GM12865 (cell line): Measurements from ENCODE around the gene RADIL.
A peak's percentile ranks its signal among the peaks of the same experiment; 100 is the strongest.

Experiments
- DNase-seq: peaks from one replicate; pipeline ENCODE4 v3.0.0; 2010; ENCODE audit warnings: low read depth
- H3K4me3 ChIP-seq: 2 replicates; pipeline ENCODE4 v1.5.1; 2011; ENCODE audit warnings: mild to moderate bottlenecking, low read depth, low read length, control low read depth
- TF ChIP-seq, protein P1 (sequence below): IDR thresholded peaks from 2 replicates; pipeline ENCODE4 v1.5.1; 2011; ENCODE audit warnings: low read length, control low read depth, low read depth, inconsistent platforms; ENCODE audit not compliant: insufficient read depth; ENCODE audit errors: missing control alignments

Gene RADIL

DNA sequence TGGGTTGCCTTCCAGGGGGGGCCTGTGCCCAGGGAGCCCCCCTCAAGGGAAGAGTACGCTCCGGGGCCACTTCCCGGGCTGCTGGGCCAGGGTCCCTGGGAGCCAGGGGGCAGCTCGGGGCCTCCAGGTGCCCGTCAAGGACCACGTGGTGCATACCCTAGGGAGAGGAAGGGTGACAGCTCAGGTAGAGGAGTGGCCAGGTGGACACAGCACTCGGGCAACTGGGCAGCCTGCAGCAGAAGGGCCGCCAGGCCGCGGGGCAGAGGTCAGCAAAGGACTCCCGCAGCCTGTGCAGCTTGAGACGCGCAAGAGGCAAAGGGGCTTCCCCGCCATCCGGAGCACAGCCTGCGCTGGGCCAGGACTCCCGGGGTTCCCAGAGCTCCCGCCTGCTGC lies 81.7 kb downstream of the RADIL start:
- TF ChIP-seq, protein P1, sequence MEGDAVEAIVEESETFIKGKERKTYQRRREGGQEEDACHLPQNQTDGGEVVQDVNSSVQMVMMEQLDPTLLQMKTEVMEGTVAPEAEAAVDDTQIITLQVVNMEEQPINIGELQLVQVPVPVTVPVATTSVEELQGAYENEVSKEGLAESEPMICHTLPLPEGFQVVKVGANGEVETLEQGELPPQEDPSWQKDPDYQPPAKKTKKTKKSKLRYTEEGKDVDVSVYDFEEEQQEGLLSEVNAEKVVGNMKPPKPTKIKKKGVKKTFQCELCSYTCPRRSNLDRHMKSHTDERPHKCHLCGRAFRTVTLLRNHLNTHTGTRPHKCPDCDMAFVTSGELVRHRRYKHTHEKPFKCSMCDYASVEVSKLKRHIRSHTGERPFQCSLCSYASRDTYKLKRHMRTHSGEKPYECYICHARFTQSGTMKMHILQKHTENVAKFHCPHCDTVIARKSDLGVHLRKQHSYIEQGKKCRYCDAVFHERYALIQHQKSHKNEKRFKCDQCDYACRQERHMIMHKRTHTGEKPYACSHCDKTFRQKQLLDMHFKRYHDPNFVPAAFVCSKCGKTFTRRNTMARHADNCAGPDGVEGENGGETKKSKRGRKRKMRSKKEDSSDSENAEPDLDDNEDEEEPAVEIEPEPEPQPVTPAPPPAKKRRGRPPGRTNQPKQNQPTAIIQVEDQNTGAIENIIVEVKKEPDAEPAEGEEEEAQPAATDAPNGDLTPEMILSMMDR: no peak
- H3K4me3 ChIP-seq: no peak overlapping the region
- DNase-seq: no peak

DNA sequence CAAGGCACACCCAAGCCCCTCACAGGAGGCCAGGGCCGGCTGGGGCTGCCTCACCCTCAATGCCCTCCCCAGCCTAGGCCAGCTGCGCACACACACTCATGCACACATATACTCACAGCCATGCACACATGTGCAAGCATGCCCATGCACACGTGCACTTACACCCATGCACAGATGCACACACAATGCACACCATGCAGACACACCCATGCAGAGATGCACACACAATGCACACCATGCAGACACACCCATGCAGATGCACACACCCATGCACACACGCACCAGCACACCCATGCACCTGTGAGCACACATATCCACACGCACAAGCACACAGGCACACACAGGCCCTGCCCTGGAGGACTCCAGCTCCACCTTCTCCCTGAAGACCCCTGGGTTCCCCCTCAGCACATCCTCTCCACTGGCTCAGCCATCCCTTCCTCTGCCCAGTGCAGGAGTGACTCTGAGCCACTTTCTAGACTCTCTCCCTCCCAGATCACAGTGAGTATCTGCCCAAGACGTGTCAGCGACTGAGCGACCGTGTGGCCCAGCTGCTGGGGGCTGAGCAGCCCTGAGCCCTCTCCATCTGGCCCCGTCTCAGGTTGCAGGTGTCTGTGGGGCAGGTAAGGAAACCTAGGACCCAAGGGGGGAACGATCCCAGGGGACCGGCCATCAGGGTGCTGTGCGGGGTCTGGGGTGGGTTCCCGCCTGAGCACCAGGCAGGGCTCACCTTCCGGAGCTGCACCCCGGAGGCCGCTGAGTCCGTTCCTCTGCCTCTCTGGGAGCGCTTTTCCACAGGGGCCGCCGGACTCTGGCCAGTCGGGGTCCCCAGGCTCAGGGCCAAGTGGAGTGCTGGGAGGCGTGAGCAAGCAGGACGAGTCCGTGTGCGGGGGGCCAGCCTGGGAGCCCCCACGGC lies 82.3 kb downstream of the RADIL start:
- TF ChIP-seq, protein P1: no peak
- no peak for DNase-seq

DNA sequence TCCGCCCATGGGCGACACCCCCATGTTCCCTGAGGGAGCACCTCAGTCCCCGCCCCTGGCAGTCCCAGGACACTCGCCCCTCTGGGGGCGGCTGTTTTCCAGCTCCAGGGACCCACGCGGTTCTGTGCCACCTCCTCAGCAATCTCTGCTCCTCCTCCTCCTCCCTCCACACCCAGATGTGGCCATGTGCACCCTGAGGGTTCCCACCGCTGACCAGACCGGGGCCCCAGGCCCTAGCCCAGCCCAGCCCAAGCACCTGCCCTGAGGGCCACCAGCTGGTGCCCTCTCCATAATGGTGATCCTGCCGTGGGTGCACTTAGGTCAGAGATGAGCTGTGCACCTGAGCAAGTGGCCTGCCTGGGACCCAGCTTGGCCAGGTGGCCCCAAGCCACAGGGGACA lies 83.0 kb downstream of the RADIL start:
- no peak overlapping the region for H3K4me3 ChIP-seq
- DNase-seq: no peak
- TF ChIP-seq, protein P1: no peak

More for the DNA sequence above, 82.3 kb downstream of the RADIL start:
- no peak overlapping the region for H3K4me3 ChIP-seq

DNA sequence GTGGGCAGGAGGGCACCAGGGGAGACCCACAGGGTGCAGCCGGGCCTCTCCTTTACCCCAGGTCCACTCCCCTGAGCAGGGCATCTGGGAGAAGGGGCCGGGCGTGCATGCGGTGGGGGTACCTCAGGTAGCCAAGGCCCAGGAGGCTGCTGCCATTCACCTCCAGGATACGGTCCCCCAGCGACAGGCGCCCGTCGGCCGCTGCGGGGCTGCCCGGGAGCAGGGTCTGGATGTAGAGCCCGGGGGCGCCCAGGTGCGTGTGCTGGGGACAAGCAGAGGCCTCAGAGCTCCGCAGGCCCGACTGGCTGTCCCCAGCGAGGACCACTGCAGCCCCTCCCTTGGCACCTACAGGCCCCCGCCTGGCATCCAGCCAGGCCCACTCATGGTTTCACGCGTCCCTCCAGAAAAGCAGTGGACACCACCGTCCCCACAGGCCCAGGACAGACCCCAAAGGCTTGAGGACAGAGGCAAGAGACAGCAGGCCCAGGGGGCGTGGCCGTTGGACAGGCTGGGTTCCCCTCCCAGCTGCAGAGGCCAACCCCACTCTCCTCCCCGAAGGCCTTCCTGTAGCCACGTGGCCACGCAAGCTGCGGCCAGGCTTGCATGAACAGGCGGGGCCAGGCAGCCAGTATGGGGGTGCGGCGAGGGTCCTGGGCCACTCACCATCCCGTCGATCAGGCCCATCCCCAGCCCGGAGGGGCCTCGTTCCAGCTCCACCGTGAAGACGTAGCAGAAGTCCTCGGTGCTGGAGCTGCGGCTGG lies 83.8 kb downstream of the RADIL start:
- TF ChIP-seq, protein P1: no peak
- no peak for DNase-seq
- H3K4me3 ChIP-seq: no peak overlapping the region

DNA sequence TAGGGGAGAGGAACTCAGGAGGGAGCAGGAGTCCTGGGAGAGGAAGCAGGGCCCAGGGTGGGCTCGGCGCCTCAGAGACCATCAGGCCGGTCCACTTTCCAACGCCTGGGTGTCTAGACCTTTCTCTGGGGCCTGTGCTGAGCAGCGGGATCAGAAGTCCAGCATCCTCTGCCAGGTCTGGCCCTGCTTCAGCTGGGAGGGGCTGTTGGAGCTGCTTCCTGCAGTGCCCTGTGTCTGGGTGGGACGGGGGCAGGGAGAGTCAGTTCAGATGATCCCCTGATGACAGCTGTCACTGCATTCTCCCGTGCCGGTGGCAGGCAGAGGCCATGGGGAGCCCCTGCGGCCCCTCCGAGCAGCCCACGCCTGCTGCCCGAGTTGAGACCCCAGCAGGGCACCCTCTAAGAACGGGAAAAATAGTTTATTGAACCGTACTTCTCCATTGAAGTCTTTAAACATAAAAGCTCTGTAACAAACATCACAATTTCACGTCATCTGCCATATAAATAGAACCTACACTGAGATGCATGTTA lies 84.7 kb downstream of the RADIL start:
- H3K4me3 ChIP-seq: no peak overlapping the region
- TF ChIP-seq, protein P1: no peak
- DNase-seq: no peak

DNA sequence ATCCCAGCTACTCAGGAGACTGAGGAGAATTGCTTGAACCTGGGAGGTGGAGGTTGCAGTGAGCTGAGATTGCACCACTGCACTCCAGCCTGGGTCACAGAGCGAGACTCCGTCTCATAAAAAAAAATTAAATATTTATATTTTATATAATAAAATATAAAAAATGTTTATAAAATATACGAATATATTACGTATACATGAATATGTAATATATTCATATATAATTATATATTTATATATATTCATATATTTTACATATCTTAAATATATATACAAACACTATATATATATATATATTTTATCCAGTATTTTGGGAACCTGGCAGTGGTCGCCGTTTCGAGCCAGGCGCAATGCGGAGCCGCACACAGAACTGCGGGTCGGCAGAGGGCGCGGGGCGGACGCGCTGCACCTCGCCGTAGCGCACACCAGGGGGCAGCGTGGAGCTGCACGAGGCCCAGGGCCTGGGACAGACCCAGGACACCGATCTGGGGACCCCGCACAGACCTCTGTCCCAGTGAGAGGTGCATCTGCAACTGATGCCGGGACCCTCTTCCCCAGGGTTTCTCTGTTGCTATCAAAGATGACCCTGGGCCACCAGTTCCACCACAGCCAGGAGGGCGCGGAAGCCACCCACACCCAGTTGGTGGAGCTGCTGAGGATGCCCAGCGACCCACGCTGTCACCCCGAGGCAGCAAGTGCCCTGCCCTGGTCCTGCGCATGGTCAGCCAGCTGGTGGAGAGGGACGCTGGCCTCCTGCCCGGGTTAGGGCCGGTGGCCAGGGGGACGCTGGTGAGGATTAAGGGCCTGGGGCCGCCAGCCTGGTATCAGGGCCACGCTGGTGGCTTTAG lies 85.4 kb downstream of the RADIL start:
- TF ChIP-seq, protein P1: peak; percentile 88
- no peak overlapping the region for H3K4me3 ChIP-seq
- peak; percentile 56 for DNase-seq
